ENCODE results near the gene IGLL5.

GRCh38 chr22:22939588-22940368 is 52.2 kb downstream of the IGLL5 start:
- TF ChIP-seq, protein P1, sequence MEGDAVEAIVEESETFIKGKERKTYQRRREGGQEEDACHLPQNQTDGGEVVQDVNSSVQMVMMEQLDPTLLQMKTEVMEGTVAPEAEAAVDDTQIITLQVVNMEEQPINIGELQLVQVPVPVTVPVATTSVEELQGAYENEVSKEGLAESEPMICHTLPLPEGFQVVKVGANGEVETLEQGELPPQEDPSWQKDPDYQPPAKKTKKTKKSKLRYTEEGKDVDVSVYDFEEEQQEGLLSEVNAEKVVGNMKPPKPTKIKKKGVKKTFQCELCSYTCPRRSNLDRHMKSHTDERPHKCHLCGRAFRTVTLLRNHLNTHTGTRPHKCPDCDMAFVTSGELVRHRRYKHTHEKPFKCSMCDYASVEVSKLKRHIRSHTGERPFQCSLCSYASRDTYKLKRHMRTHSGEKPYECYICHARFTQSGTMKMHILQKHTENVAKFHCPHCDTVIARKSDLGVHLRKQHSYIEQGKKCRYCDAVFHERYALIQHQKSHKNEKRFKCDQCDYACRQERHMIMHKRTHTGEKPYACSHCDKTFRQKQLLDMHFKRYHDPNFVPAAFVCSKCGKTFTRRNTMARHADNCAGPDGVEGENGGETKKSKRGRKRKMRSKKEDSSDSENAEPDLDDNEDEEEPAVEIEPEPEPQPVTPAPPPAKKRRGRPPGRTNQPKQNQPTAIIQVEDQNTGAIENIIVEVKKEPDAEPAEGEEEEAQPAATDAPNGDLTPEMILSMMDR (IDR thresholded peaks at IDR 0.05), result no peak
- TF ChIP-seq POLR2A (IDR thresholded peaks at IDR 0.05) (no peak), POLR2AphosphoS5 (IDR thresholded peaks at IDR 0.05) (no peak), EP300 (IDR thresholded peaks at IDR 0.05) (no peak)
